BJ (cell line): ENCODE data around the gene WNT5B. TPM values are rescaled to one million over a fixed set of nuclear protein-coding genes. Genes with fewer than 3 reads are reported as not detected.

Source experiments
- CTCF ChIA-PET: fragments of 350-600 bp; formaldehyde crosslinking; extraction: SDS; loops from one replicate; lab custom pipeline; 2021; ENCODE audit warnings: antibody characterized with exemption, inconsistent platforms; lab: Yijun Ruan, JAX
- POLR2A ChIA-PET: fragments of 300-600 bp; sonication (Branson Sonifier 250); formaldehyde crosslinking; extraction: SDS; loops from one replicate; lab custom pipeline; 2021; ENCODE audit warnings: antibody characterized with exemption; lab: Charles Lee
- DNase-seq: peaks from one replicate; pipeline ENCODE4 v3.0.0-alpha.2; 2011; ENCODE audit warnings: low read depth
- H3K27me3 ChIP-seq: 2 replicates; pipeline ENCODE4 v1.6.0; 2011; ENCODE audit warnings: low read length; ENCODE audit not compliant: control insufficient read depth, insufficient read depth
- H3K36me3 ChIP-seq: 2 replicates; pipeline ENCODE4 v1.5.1; 2011; ENCODE audit warnings: low read length; ENCODE audit not compliant: control insufficient read depth, insufficient read depth
- H3K4me3 ChIP-seq: 2 replicates; pipeline ENCODE4 v1.5.1; 2011; ENCODE audit warnings: low read depth, mild to moderate bottlenecking, control low read depth, low read length
- CTCF ChIP-seq: IDR thresholded peaks from 2 replicates; pipeline ENCODE4 v1.5.1; 2011; ENCODE audit warnings: low read depth, mild to moderate bottlenecking, control low read depth, inconsistent platforms, low read length, moderate library complexity; ENCODE audit not compliant: insufficient read depth
- polyA plus RNA-seq: library from polyadenylated mRNA; depleted of rRNA; stranded (reverse); fragments of >200 nt; gene quantifications from 2 replicates; pipeline ENCODE4 v1.2.3, GENCODE V29; 2011

Gene WNT5B
- polyA plus RNA-seq, 1 experiment = 57.3 TPM

GRCh38 chr12:1650260-1650977 is 21.4 kb downstream of the WNT5B start:
- no peak overlapping the region for H3K4me3 ChIP-seq
- H3K36me3 ChIP-seq = peaks cover 9% of the 10 kb centered on the region
- no peaks in the 10 kb centered on the region for H3K27me3 ChIP-seq
- DNase-seq = no peak
- TF ChIP-seq CTCF = no peak
- ChIA-PET CTCF (interaction anchor here (0.7 to 4.8 kb wide), 7 partner anchors 10 to 289 kb away, joined by 3 to 45 read pairs (median 7); no protein-coding TSS in a partner anchor), POLR2A (no interaction called here)

- no peak for TF ChIP-seq CTCF
- Histone ChIP-seq H3K4me3 (no peak overlapping the region), H3K27me3 (no peaks in the 10 kb centered on the region), H3K36me3 (peaks cover 8% of the 10 kb centered on the region)
- ChIA-PET POLR2A (no interaction called here), CTCF (interaction anchor here (0.7 to 10.9 kb wide), 8 partner anchors 10 to 289 kb away, joined by 3 to 242 read pairs (median 7); no protein-coding TSS in a partner anchor)
- no peak for DNase-seq
These were observed 21.9 kb downstream of the WNT5B start for GRCh38 chr12:1650978-1651361.

GRCh38 chr12:1651946-1652345 is 22.9 kb downstream of the WNT5B start:
- no peak for TF ChIP-seq CTCF
- ChIA-PET CTCF (interaction anchor here (0.6 to 10.9 kb wide), 11 partner anchors 9 to 288 kb away, joined by 3 to 242 read pairs (median 4); no protein-coding TSS in a partner anchor), POLR2A (no interaction called here)
- no peak overlapping the region for H3K4me3 ChIP-seq
- DNase-seq = no peak
- H3K27me3 ChIP-seq = no peaks in the 10 kb centered on the region
- H3K36me3 ChIP-seq = peaks cover under 1% of the 10 kb centered on the region; the same call in 1 of the 2 replicates

GRCh38 chr12:1655225-1655788 is 26.3 kb downstream of the WNT5B start:
- no peak overlapping the region for H3K4me3 ChIP-seq
- POLR2A ChIA-PET = no interaction called here
- no peak for DNase-seq
- CTCF ChIA-PET = interaction anchor here (0.6 to 10.9 kb wide), 7 partner anchors 21 to 285 kb away, joined by 3 to 242 read pairs (median 5); partner anchors contain the start of gene ADIPOR2
- TF ChIP-seq CTCF = no peak
- no peaks in the 10 kb centered on the region for H3K27me3 ChIP-seq
- H3K36me3 ChIP-seq = no peaks in the 10 kb centered on the region

- CTCF ChIA-PET = interaction anchor here (5.3 to 10.9 kb wide), 2 partner anchors 130 to 283 kb away, joined by 24 to 242 read pairs; no protein-coding TSS in a partner anchor
- POLR2A ChIA-PET = no interaction called here
These were observed 27.9 kb downstream of the WNT5B start for GRCh38 chr12:1656902-1657301.

More at GRCh38 chr12:1656902-1657301, 27.9 kb downstream of the WNT5B start:
- no peak overlapping the region for H3K4me3 ChIP-seq
- no peaks in the 10 kb centered on the region for H3K36me3 ChIP-seq
- no peaks in the 10 kb centered on the region for H3K27me3 ChIP-seq
- TF ChIP-seq CTCF = no peak
- no peak for DNase-seq
